B cell (primary cell): ENCODE measurements around the gene FGF3. TPM values are rescaled to one million over a fixed set of nuclear protein-coding genes. Genes with fewer than 3 reads are reported as not detected.

Source experiments
- ATAC-seq: fragments of 200-7000 bp; cut with Tn5 transposase; one replicate; pipeline ENCODE4 v1.10.0; 2021; ENCODE audit warnings: low read depth, mild to moderate bottlenecking, moderate number of reproducible peaks, moderate library complexity
- CTCF ChIA-PET: fragments of 350-600 bp; sonication (Branson Sonifier 250); formaldehyde crosslinking; loops from one replicate; lab custom pipeline; 2021; ENCODE audit warnings: antibody characterized with exemption, inconsistent platforms; lab: Charles Lee
- POLR2A ChIA-PET: fragments of 350-600 bp; sonication (Branson Sonifier 250); formaldehyde crosslinking; loops from one replicate; lab custom pipeline; 2021; ENCODE audit warnings: antibody characterized with exemption; lab: Charles Lee
- DNase-seq: peaks from one replicate; pipeline ENCODE4 v3.0.0; 2013
- H2AFZ ChIP-seq: 2 replicates; pipeline ENCODE4 v1.6.1; 2012; ENCODE audit warnings: mild to moderate bottlenecking, low read depth, low read length; ENCODE audit not compliant: insufficient read depth, poor library complexity, severe bottlenecking
- H3K27ac ChIP-seq, 2 donors: 1 replicate in 1 of 2; 2 replicates in 1 of 2; pipeline ENCODE4 v1.5.1; 2012 to 2013; ENCODE audit warnings: low read length in 2 of 2, mild to moderate bottlenecking in 2 of 2, moderate library complexity in 1 of 2
- H3K27me3 ChIP-seq, 4 experiments: fragments of 200-600 bp in 1 of 4; sonication (generic) in 1 of 4; replicated peaks in 1 of 4; 1 replicate in 2 of 4; 2 replicates in 2 of 4; pipeline versions ENCODE4 v1.6.1 to v1.7.0; 2013 to 2016; ENCODE audit warnings: low read length in 3 of 4, mild to moderate bottlenecking in 2 of 4, mixed read lengths in 1 of 4, moderate library complexity in 1 of 4; ENCODE audit not compliant: insufficient read depth in 4 of 4, control insufficient read depth in 3 of 4; ENCODE audit errors: control extremely low read depth in 1 of 4
- H3K36me3 ChIP-seq, 2 experiments: replicated peaks in 1 of 2; 1 replicate in 1 of 2; 2 replicates in 1 of 2; pipeline versions ENCODE4 v1.6.1 to v1.7.1; 2013; ENCODE audit warnings: low read length in 1 of 2; ENCODE audit not compliant: insufficient read depth in 2 of 2, control insufficient read depth in 1 of 2; ENCODE audit errors: control extremely low read depth in 1 of 2, extremely low read depth in 1 of 2
- H3K4me1 ChIP-seq, 2 donors: fragments of 200-600 bp in 1 of 2; sonication (generic) in 1 of 2; 1 replicate in 1 of 2; 2 replicates in 1 of 2; pipeline versions ENCODE4 v1.5.1 to v1.6.1; 2013 to 2017; ENCODE audit warnings: low read length in 2 of 2; ENCODE audit not compliant: control insufficient read depth in 2 of 2, insufficient read depth in 2 of 2
- H3K4me2 ChIP-seq: replicated peaks from 2 replicates; pipeline ENCODE3; 2012; ENCODE audit warnings: mild to moderate bottlenecking, low read depth, low read length; ENCODE audit not compliant: poor library complexity, severe bottlenecking
- H3K4me3 ChIP-seq, 5 experiments: fragments of 200-600 bp in 1 of 5; sonication (generic) in 1 of 5; 1 replicate in 3 of 5; 2 replicates in 2 of 5; pipeline versions ENCODE4 v1.5.1 to v1.7.0; 2011 to 2016; ENCODE audit warnings: low read length in 4 of 5, mild to moderate bottlenecking in 4 of 5, low read depth in 2 of 5, control low read depth in 1 of 5, moderate library complexity in 1 of 5; ENCODE audit not compliant: insufficient read depth in 1 of 5; ENCODE audit errors: control extremely low read depth in 1 of 5, extremely low read depth in 1 of 5
- H3K79me2 ChIP-seq: fragments of 200-600 bp; sonication (generic); one replicate; pipeline ENCODE4 v1.6.0; 2016; ENCODE audit warnings: low read length; ENCODE audit not compliant: control insufficient read depth, insufficient read depth
- H3K9ac ChIP-seq: fragments of 200-600 bp; sonication (generic); 2 replicates; pipeline ENCODE4 v1.6.1; 2017; ENCODE audit warnings: mild to moderate bottlenecking, low read length, moderate library complexity
- H3K9me3 ChIP-seq, 3 donors: one replicate each; pipeline versions ENCODE4 v1.6.1 to v1.7.1; 2013; ENCODE audit warnings: low read length in 2 of 3; ENCODE audit not compliant: control insufficient read depth in 2 of 3, insufficient read depth in 1 of 3; ENCODE audit errors: control extremely low read depth in 1 of 3
- H4K20me1 ChIP-seq: 2 replicates; pipeline ENCODE4 v1.6.0; 2012; ENCODE audit warnings: mild to moderate bottlenecking, low read length; ENCODE audit not compliant: insufficient read depth, control insufficient read depth, poor library complexity, severe bottlenecking
- H3K27ac Mint-ChIP-seq: one replicate; pipeline ENCODE4 v1.8.0; 2021; ENCODE audit warnings: mixed read lengths
- H3K27me3 Mint-ChIP-seq: one replicate; pipeline ENCODE4 v1.8.0; 2021; ENCODE audit warnings: mixed read lengths
- H3K4me1 Mint-ChIP-seq: one replicate; pipeline ENCODE4 v1.8.0; 2021; ENCODE audit warnings: mixed read lengths
- H3K4me3 Mint-ChIP-seq: one replicate; pipeline ENCODE4 v1.8.0; 2021; ENCODE audit warnings: mixed read lengths
- H3K9me3 Mint-ChIP-seq: one replicate; pipeline ENCODE4 v1.8.0; 2022; ENCODE audit warnings: mixed read lengths; ENCODE audit not compliant: insufficient read depth
- EZH2 ChIP-seq: IDR thresholded peaks from 2 replicates; pipeline ENCODE4 v1.6.1; 2012; ENCODE audit warnings: borderline replicate concordance, low read depth, mild to moderate bottlenecking, moderate library complexity, low read length; ENCODE audit not compliant: insufficient read depth, poor library complexity, severe bottlenecking
- WGBS: methylation state at CpG from one replicate; pipeline ENCODE4 v1.1.5; 2013; ENCODE audit warnings: missing lambda C conversion rate; ENCODE audit not compliant: insufficient coverage; 5-methylcytosine and 5-hydroxymethylcytosine counted together
- intact Hi-C: fragments of 100-400 bp; cut with micrococcal nuclease; formaldehyde crosslinking; loops from one replicate; pipeline ENCODE4 v1.10.0; 2022
- polyA plus RNA-seq: library from polyadenylated mRNA; depleted of rRNA; stranded (reverse); fragments of >200 nt; gene quantifications from 2 replicates; pipeline ENCODE4 v1.2.3, GENCODE V29; 2012
- total RNA-seq, 2 donors: library from RNA; stranded (reverse); fragments of 120-200 nt in 1 of 2; gene quantifications; 1 replicate in 1 of 2; 2 replicates in 1 of 2; pipeline versions ENCODE4 v1.2.3 to v1.2.4, GENCODE V29; 2013 to 2022
- TF ChIP-seq, protein P1 (sequence below): fragments of 200-600 bp; IDR thresholded peaks from one replicate; pipeline ENCODE4 v1.8.0; 2022; ENCODE audit warnings: antibody characterized with exemption, mild to moderate bottlenecking

Gene FGF3
- total and polyA plus RNA-seq, 2 donors (not counting 1 experiment from before 2014, with no cell fraction given) = not detected

DNA sequence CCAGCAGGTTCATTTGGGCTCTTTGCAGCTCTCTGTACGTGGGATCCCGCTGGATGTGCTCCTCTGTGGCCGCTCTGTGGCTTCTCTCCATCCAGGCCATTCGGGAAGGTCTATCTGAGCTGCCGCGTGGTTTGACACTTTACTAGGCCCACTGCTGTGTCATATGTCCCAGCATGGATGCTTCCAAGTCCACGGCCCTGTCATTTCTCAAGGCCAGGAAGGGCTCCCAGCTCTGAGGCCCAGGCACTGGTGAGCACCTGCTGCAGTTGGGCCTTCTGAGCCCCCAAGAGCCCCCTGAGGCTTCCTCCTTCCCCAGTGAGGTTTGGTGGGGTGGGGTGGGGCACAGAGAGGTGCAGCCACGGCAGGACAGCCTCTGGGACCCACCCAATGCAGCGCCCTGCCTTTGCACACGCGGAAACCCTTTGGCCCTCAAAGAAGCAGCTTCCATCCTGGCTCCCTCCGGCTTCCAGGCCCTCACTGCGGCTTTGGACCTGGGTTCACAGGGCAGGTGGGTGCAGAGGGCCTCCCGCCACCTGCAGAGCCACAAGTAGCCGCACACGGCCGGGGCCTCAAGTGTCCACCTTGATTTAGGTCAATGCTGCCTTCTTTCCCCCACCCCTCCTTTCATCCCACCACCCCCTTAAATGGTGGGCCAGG, 44.5 kb upstream of the FGF3 start:
- H3K27me3 ChIP-seq = peaks cover 0 to 8% (median 3%) of the 10 kb centered on the region in 4 experiments
- H3K27ac ChIP-seq = no peak overlapping the region
- H3K27ac Mint-ChIP-seq = no peak overlapping the region
- no peaks in the 10 kb centered on the region for H3K9me3 Mint-ChIP-seq
- ATAC-seq (no peak), DNase-seq (no peak)
- H2AFZ ChIP-seq = no peak overlapping the region
- no peaks in the 10 kb centered on the region for H3K36me3 ChIP-seq
- H3K27me3 Mint-ChIP-seq = peaks cover 38% of the 10 kb centered on the region
- intact Hi-C loops = no loop called here
- ChIA-PET CTCF (no interaction called here), POLR2A (no interaction called here)
- no peaks in the 10 kb centered on the region for H3K4me1 Mint-ChIP-seq
- no peak overlapping the region for H3K4me3 ChIP-seq
- WGBS = 86% methylated on average over 13 of the region's 17 CpGs
- H3K79me2 ChIP-seq = no peaks in the 10 kb centered on the region
- no peaks in the 10 kb centered on the region for H4K20me1 ChIP-seq
- H3K9me3 ChIP-seq = peaks cover 0 to 8% (median 0%) of the 10 kb centered on the region in 3 donors
- no peak overlapping the region for H3K4me3 Mint-ChIP-seq
- no peaks in the 10 kb centered on the region for H3K4me1 ChIP-seq
- H3K4me2 ChIP-seq = no peak overlapping the region
- H3K9ac ChIP-seq = no peak overlapping the region
- TF ChIP-seq, protein P1, sequence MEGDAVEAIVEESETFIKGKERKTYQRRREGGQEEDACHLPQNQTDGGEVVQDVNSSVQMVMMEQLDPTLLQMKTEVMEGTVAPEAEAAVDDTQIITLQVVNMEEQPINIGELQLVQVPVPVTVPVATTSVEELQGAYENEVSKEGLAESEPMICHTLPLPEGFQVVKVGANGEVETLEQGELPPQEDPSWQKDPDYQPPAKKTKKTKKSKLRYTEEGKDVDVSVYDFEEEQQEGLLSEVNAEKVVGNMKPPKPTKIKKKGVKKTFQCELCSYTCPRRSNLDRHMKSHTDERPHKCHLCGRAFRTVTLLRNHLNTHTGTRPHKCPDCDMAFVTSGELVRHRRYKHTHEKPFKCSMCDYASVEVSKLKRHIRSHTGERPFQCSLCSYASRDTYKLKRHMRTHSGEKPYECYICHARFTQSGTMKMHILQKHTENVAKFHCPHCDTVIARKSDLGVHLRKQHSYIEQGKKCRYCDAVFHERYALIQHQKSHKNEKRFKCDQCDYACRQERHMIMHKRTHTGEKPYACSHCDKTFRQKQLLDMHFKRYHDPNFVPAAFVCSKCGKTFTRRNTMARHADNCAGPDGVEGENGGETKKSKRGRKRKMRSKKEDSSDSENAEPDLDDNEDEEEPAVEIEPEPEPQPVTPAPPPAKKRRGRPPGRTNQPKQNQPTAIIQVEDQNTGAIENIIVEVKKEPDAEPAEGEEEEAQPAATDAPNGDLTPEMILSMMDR = no peak
- TF ChIP-seq EZH2 = no peak

DNA sequence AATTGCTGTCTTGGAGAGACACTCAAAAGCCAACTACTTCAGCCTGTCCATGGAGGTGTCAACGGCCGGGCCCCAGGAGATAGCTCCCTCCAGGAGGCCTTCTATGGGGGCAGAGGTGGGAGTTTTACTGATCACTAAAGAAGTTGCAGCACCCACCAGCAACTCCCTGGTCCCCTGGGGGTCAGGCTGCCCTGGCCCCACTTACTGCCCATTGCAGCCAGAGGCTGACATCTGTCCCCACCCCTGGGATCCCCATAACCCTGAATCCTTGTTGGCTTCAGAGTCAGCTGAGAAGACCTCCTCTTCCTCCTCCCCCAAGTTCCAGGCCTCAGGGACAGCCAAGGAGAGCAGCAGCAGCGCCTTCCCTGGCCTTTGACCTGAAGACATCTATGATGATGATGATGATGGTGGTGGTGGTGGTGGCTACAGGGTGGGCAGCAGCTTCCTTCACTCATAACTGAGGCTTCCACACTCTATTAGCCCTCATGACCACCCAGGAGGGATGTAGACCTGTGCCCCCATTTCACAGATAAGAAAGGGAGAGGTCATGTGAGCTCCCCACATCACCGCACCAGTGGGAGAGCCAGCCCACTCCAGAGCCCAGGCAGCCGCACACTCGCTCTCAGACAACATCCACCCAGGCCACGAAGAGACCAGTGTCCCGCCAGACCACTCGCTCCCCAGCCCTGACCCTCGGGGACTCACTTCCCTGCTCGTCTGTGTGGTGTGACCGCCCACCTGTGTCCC, 43.8 kb upstream of the FGF3 start:
- TF ChIP-seq, protein P1 = no peak
- no peak for TF ChIP-seq EZH2
- H3K27me3 ChIP-seq = peaks cover 0 to 8% (median 3%) of the 10 kb centered on the region in 4 experiments
- H3K9ac ChIP-seq = no peak overlapping the region
- ChIA-PET CTCF (no interaction called here), POLR2A (no interaction called here)
- no peaks in the 10 kb centered on the region for H3K4me1 ChIP-seq
- Mint-ChIP-seq H3K27ac (no peak overlapping the region), H3K4me1 (no peaks in the 10 kb centered on the region), H3K9me3 (peaks cover 2% of the 10 kb centered on the region), H3K27me3 (peaks cover 38% of the 10 kb centered on the region), H3K4me3 (no peak overlapping the region)
- H3K27ac ChIP-seq = no peak overlapping the region
- DNase-seq (no peak), ATAC-seq (no peak)
- no peak overlapping the region for H2AFZ ChIP-seq
- H3K4me2 ChIP-seq = no peak overlapping the region
- H3K9me3 ChIP-seq = peaks cover 0 to 8% (median 0%) of the 10 kb centered on the region in 3 donors
- H4K20me1 ChIP-seq = no peaks in the 10 kb centered on the region
- no peaks in the 10 kb centered on the region for H3K79me2 ChIP-seq
- 88% methylated on average over 9 of the region's 12 CpGs for WGBS
- H3K36me3 ChIP-seq = no peaks in the 10 kb centered on the region
- H3K4me3 ChIP-seq = no peak overlapping the region
- intact Hi-C loops = no loop called here
